OCI-LY3 (cell line): ENCODE data around the gene MGMT.

Source experiments
- H2AFZ ChIP-seq: fragments of 200-600, 300-600 bp; shearing (Covaris generic); 2 replicates; pipeline ENCODE4 v1.6.0; 2014; ENCODE audit warnings: antibody characterized with exemption, low read depth, low read length
- H3K27ac ChIP-seq: fragments of 200-600, 300-600 bp; sonication (generic); 2 replicates; pipeline ENCODE4 v1.5.1; 2014; ENCODE audit warnings: mild to moderate bottlenecking, low read length, moderate library complexity, mixed read lengths
- H3K27me3 ChIP-seq: fragments of 200-600, 300-600 bp; sonication (generic); 2 replicates; pipeline ENCODE4 v1.6.1; 2014; ENCODE audit warnings: low read depth, low read length, mixed read lengths
- H3K36me3 ChIP-seq: fragments of 200-600, 300-600 bp; sonication (generic); replicated peaks from 2 replicates; pipeline ENCODE3; 2014; ENCODE audit warnings: low read depth, low read length, mixed read lengths
- H3K4me1 ChIP-seq: fragments of 300-600, 200-600 bp; sonication (generic); 2 replicates; pipeline ENCODE4 v1.6.1; 2014; ENCODE audit warnings: low read length, mixed read lengths
- H3K4me2 ChIP-seq: fragments of 200-600, 300-600 bp; sonication (generic); 2 replicates; pipeline ENCODE4 v1.6.1; 2014; ENCODE audit warnings: low read length, mixed read lengths
- H3K4me3 ChIP-seq: fragments of 300-600, 200-600 bp; sonication (generic); 2 replicates; pipeline ENCODE4 v1.5.1; 2014; ENCODE audit warnings: antibody characterized with exemption, mild to moderate bottlenecking, low read length, moderate library complexity
- H3K79me2 ChIP-seq: fragments of 300-600, 200-600 bp; shearing (Covaris generic); 2 replicates; pipeline ENCODE4 v1.6.1; 2014; ENCODE audit warnings: mild to moderate bottlenecking, low read length, mixed read lengths
- H3K9ac ChIP-seq: fragments of 300-600, 200-600 bp; shearing (Covaris generic); 2 replicates; pipeline ENCODE4 v1.6.0; 2014; ENCODE audit warnings: mild to moderate bottlenecking, low read length, moderate library complexity
- H3K9me3 ChIP-seq: fragments of 200-600, 300-600 bp; shearing (Covaris generic); 2 replicates; pipeline ENCODE4 v1.6.1; 2014; ENCODE audit warnings: low read length, mixed read lengths; ENCODE audit not compliant: insufficient read depth
- H4K20me1 ChIP-seq: fragments of 200-600, 300-600 bp; sonication (generic); 2 replicates; pipeline ENCODE4 v1.6.1; 2016; ENCODE audit warnings: low read length, mixed read lengths; ENCODE audit not compliant: insufficient read depth
- EZH2phosphoT487 ChIP-seq: fragments of 200-600 bp; shearing (Covaris generic); IDR thresholded peaks from 2 replicates; pipeline ENCODE4 v1.6.1; 2018; ENCODE audit warnings: antibody characterized with exemption, mixed run types, low read depth
- TF ChIP-seq, protein P1 (sequence below): fragments of 200-600, 300-600 bp; sonication (generic); IDR thresholded peaks from 2 replicates; pipeline ENCODE4 v1.5.1; 2014; ENCODE audit warnings: antibody characterized with exemption, low read length, low read depth

The MGMT gene

GRCh38 chr10:129713659-129714265 lies 246.7 kb downstream of the MGMT start:
- Histone ChIP-seq H3K9me3 (no peaks in the 10 kb centered on the region), H4K20me1 (no peaks in the 10 kb centered on the region), H3K36me3 (no peaks in the 10 kb centered on the region), H3K79me2 (no peaks in the 10 kb centered on the region), H3K4me3 (no peak overlapping the region), H3K27ac (no peak overlapping the region), H3K4me1 (no peaks in the 10 kb centered on the region), H2AFZ (no peak overlapping the region), H3K4me2 (no peak overlapping the region), H3K9ac (no peak overlapping the region), H3K27me3 (no peaks in the 10 kb centered on the region)
- no peak for TF ChIP-seq EZH2phosphoT487
- TF ChIP-seq, protein P1, sequence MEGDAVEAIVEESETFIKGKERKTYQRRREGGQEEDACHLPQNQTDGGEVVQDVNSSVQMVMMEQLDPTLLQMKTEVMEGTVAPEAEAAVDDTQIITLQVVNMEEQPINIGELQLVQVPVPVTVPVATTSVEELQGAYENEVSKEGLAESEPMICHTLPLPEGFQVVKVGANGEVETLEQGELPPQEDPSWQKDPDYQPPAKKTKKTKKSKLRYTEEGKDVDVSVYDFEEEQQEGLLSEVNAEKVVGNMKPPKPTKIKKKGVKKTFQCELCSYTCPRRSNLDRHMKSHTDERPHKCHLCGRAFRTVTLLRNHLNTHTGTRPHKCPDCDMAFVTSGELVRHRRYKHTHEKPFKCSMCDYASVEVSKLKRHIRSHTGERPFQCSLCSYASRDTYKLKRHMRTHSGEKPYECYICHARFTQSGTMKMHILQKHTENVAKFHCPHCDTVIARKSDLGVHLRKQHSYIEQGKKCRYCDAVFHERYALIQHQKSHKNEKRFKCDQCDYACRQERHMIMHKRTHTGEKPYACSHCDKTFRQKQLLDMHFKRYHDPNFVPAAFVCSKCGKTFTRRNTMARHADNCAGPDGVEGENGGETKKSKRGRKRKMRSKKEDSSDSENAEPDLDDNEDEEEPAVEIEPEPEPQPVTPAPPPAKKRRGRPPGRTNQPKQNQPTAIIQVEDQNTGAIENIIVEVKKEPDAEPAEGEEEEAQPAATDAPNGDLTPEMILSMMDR: no peak

DNA sequence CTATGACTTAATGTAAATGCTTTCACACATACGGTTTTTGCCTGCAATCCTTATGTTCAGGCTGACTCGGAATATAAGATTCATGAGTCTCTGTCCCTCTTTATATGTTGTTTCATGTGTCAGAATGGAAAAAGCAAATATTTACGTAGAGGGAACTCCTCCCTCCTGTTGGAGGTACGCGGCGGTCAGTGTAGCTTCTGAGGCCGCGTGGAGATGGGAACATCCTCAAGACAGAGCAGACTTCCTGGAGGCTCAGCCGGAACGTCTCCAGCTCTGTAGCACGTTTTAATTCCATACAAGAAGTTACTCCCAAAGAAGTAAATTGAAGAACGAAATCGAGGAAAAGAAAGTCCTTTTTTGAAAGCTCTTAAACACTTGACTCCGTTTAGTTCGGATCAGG lies 248.8 kb downstream of the MGMT start:
- H3K4me1 ChIP-seq: no peaks in the 10 kb centered on the region
- no peaks in the 10 kb centered on the region for H3K79me2 ChIP-seq
- H3K9ac ChIP-seq: no peak overlapping the region
- TF ChIP-seq, protein P1: no peak
- no peak overlapping the region for H2AFZ ChIP-seq
- H3K27ac ChIP-seq: no peak overlapping the region
- H3K4me2 ChIP-seq: no peak overlapping the region
- no peaks in the 10 kb centered on the region for H3K36me3 ChIP-seq
- H4K20me1 ChIP-seq: no peaks in the 10 kb centered on the region
- H3K27me3 ChIP-seq: no peaks in the 10 kb centered on the region
- no peak overlapping the region for H3K4me3 ChIP-seq
- no peaks in the 10 kb centered on the region for H3K9me3 ChIP-seq

- no peaks in the 10 kb centered on the region for H3K9me3 ChIP-seq
- H3K27ac ChIP-seq: no peak overlapping the region
- no peaks in the 10 kb centered on the region for H4K20me1 ChIP-seq
- no peaks in the 10 kb centered on the region for H3K4me1 ChIP-seq
- H2AFZ ChIP-seq: no peak overlapping the region
- H3K9ac ChIP-seq: no peak overlapping the region
- H3K79me2 ChIP-seq: no peaks in the 10 kb centered on the region
- TF ChIP-seq EZH2phosphoT487: no peak
- TF ChIP-seq, protein P1: no peak
- no peak overlapping the region for H3K4me3 ChIP-seq
- H3K36me3 ChIP-seq: no peaks in the 10 kb centered on the region
- no peak overlapping the region for H3K4me2 ChIP-seq
- no peaks in the 10 kb centered on the region for H3K27me3 ChIP-seq
These were observed 249.2 kb downstream of the MGMT start for GRCh38 chr10:129716211-129716681.

DNA sequence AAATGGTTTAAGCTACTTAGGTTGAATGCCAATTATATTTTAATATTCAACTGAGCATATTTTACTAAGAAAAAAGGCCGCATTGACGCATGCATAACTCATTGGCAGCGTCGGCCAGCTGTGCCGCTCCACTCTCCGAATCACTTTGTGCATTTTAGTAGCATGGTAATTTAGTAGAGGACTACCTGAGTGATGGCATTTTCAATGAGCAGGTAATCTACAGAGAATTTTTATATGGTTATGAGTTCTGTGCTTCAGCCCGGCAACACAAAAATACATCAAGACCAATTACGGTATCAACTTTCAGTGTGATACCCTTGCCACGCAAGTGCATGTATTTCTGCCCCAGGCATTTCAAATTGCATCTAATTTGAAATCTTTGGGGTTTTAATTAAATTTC lies 249.8 kb downstream of the MGMT start:
- Histone ChIP-seq H3K4me3 (no peak overlapping the region), H3K4me1 (no peaks in the 10 kb centered on the region), H4K20me1 (no peaks in the 10 kb centered on the region), H3K9ac (no peak overlapping the region), H3K79me2 (no peaks in the 10 kb centered on the region), H3K4me2 (no peak overlapping the region), H3K36me3 (no peaks in the 10 kb centered on the region), H3K9me3 (no peaks in the 10 kb centered on the region), H3K27me3 (no peaks in the 10 kb centered on the region), H2AFZ (no peak overlapping the region), H3K27ac (no peak overlapping the region)
- TF ChIP-seq, protein P1: no peak
- no peak for TF ChIP-seq EZH2phosphoT487
